Sigmoid colon (tissue), 4 donors: Measurements from ENCODE around the gene SMAGP.
A peak's percentile ranks its signal among the peaks of the same experiment; 100 is the strongest.

Experiments used
- CTCF ChIP-seq, 4 experiments: fragments of 450-650 bp in 3 of 4; fragments of 200-600 bp in 1 of 4; IDR thresholded peaks; one replicate each; pipeline ENCODE4 v1.5.1; 2016 to 2019; ENCODE audit warnings: antibody characterized with exemption in 4 of 4, mild to moderate bottlenecking in 3 of 4, moderate library complexity in 2 of 4
- EP300 ChIP-seq, 4 donors: sonication (generic); formaldehyde crosslinking; IDR thresholded peaks; one replicate each; pipeline ENCODE4 v1.6.1; 2017; ENCODE audit warnings: antibody characterized with exemption in 4 of 4

GRCh38 chr12:51262758-51263177, 7.4 kb downstream of the SMAGP start:
- TF ChIP-seq CTCF (IDR thresholded peaks at IDR 0.05) (peak in 1 of 4 experiments; percentile 27), EP300 (IDR thresholded peaks at IDR 0.05) (no peak)
